H4 (cell line): ENCODE data around the gene OR5AR1. TPM values are rescaled to one million over a fixed set of nuclear protein-coding genes. Genes with fewer than 3 reads are reported as not detected.

Source experiments
- total RNA-seq: library from RNA; depleted of rRNA; stranded (reverse); fragments of >200 nt; shearing (Covaris generic); gene quantifications from 2 replicates; pipeline ENCODE4 v1.2.3, GENCODE V29; 2014; rRNA removed

The OR5AR1 gene
- total RNA-seq, 1 experiment from 2014 or later = not detected

Other genes starting within 250 kb of the OR5AR1 start
- gene OR5M3, start 190.3 kb upstream of the OR5AR1 start, total RNA-seq = not detected in 2 replicates
- not detected in 2 replicates for gene OR5M8, start 172.3 kb upstream of the OR5AR1 start, total RNA-seq
- gene OR5M11, start 120.4 kb upstream of the OR5AR1 start, total RNA-seq = not detected in 2 replicates
- gene OR5M10, start 86.0 kb upstream of the OR5AR1 start, total RNA-seq = not detected in 2 replicates
- not detected in 2 replicates for gene OR5M1, start 48.8 kb upstream of the OR5AR1 start, total RNA-seq
- gene OR5AP2, start 21.2 kb upstream of the OR5AR1 start, total RNA-seq = not detected in 2 replicates
- not detected in 2 replicates for gene OR9G1, start 35.4 kb downstream of the OR5AR1 start, total RNA-seq
- gene OR9G4, start 85.0 kb downstream of the OR5AR1 start, total RNA-seq = not detected in 2 replicates